SJCRH30 (cell line): ENCODE measurements around the gene TCEANC2. TPM values are rescaled to one million over a fixed set of nuclear protein-coding genes. Genes with fewer than 3 reads are reported as not detected.
"Not testable (repeated sequence)": the region's sequence is repeated elsewhere in the genome, so short reads cannot be mapped to it uniquely, and the experiment has no call there.

Source experiments
- DNase-seq, 2 experiments: peaks; one replicate each; pipeline ENCODE4 v3.0.0-alpha.2; 2015 to 2020
- H3K27ac ChIP-seq: fragments of 250-450 bp; sonication (Bioruptor Pico); 2 replicates; pipeline ENCODE4 v1.5.1; 2020; ENCODE audit warnings: mild to moderate bottlenecking, moderate library complexity
- H3K27me3 ChIP-seq: fragments of 250-450 bp; sonication (Bioruptor Pico); 2 replicates; pipeline ENCODE4 v1.5.1; 2020; ENCODE audit warnings: mild to moderate bottlenecking, moderate library complexity
- H3K36me3 ChIP-seq: fragments of 250-450 bp; sonication (Bioruptor Pico); 2 replicates; pipeline ENCODE4 v1.5.1; 2020; ENCODE audit warnings: mild to moderate bottlenecking, moderate library complexity
- H3K4me1 ChIP-seq: fragments of 250-450 bp; sonication (Bioruptor Pico); 2 replicates; pipeline ENCODE4 v1.5.1; 2020; ENCODE audit warnings: mild to moderate bottlenecking, moderate library complexity
- H3K4me3 ChIP-seq: fragments of 250-450 bp; sonication (Bioruptor Pico); 2 replicates; pipeline ENCODE4 v1.5.1; 2020; ENCODE audit warnings: mild to moderate bottlenecking, moderate library complexity
- H3K9me3 ChIP-seq: fragments of 250-450 bp; sonication (Bioruptor Pico); replicated peaks from 2 replicates; pipeline ENCODE4 v1.5.1; 2020; ENCODE audit warnings: mild to moderate bottlenecking, moderate library complexity
- total RNA-seq: library from RNA; depleted of rRNA; stranded (reverse); fragments of >200 nt; shearing (Covaris generic); gene quantifications from 2 replicates; pipeline ENCODE4 v1.2.3, GENCODE V29; 2014

TCEANC2 gene
- total RNA-seq, 1 experiment from 2014 or later = 6.3 TPM

DNA sequence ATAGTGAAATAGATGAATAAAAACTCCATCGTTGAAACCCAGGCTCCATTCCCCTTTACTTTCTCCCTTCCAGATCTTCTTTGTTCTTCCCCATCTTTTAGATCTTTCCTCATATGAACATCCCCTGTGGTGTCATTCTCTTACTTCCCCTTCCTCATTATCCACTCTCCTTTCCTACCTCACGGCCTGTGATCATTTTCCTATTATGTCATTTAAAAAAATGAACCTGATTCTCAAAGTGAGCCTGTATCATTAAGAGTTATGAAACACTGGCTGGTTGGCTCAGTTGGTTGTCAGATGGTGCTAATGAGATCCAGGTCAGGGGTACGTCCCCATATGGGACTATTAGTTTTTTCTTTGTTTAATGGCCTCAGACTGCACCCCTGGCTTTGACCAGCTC lies 38.3 kb downstream of the TCEANC2 start:
- H3K36me3 ChIP-seq = peaks cover 7% of the 10 kb centered on the region; the same call in 1 of the 2 replicates
- H3K27ac ChIP-seq = no peak overlapping the region
- no peaks in the 10 kb centered on the region for H3K9me3 ChIP-seq
- no peaks in the 10 kb centered on the region for H3K27me3 ChIP-seq
- no peak overlapping the region for H3K4me3 ChIP-seq
- DNase-seq = no peak
- H3K4me1 ChIP-seq = no peaks in the 10 kb centered on the region

DNA sequence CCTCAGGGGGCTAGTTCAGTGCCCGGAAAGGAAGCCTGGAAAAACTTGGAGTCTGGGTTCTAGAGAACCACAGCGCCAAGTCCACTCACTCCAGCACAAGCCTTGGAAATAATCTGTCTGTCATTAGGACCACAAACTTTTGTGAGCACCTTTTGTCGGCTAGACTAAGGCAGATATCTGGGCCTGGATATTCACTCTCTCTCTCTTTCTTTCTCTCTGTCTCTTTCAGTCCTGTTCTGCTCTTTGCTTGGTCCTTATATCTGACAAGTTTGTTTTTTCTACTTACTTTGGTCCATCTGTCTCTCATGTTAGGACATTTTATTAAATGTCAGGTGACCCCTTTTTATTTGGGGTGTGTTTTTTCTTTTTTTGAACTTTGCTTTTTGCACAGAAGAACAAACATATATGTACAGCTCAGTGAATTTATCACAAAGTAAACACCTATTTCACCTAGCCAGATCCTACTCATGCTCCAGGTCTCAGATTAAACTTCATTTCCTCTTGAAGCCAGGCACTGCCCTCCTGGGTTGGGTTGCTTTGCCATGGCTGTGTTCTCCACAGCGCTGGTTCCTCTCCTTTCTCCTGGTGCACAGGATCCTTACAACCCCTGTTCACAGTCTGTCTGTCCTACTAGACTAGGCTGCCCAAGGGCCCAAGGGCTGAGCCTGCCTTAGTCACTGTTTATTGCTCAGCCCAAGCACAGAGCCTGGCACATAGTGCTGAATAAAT lies 40.8 kb downstream of the TCEANC2 start:
- no peaks in the 10 kb centered on the region for H3K27me3 ChIP-seq
- H3K4me3 ChIP-seq = no peak overlapping the region
- no peak overlapping the region for H3K27ac ChIP-seq
- peaks cover 4% of the 10 kb centered on the region; the same call in 1 of the 2 replicates for H3K36me3 ChIP-seq
- DNase-seq = no peak
- H3K4me1 ChIP-seq = no peaks in the 10 kb centered on the region
- H3K9me3 ChIP-seq = no peaks in the 10 kb centered on the region

DNA sequence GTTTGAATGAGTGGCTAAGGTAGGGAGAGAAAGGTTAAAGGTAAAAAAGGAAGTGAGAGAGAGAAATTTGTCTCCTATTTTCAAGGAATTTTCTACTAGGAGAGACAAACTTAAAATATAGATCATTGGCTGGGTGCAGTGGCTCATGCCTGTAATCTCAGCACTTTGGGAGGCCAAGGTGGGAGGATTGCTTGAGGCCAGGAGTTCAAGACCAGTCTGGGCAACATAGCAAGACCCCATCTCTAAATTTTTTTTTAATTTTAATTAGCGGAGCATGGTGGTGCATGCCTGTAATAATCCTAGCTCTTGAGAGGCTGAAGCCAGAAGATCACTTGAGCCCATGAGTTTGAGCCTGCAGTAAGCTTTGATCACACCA lies 41.3 kb downstream of the TCEANC2 start:
- not testable (repeated sequence) for H3K9me3 ChIP-seq, H3K27me3 ChIP-seq, H3K27ac ChIP-seq, H3K4me3 ChIP-seq, H3K4me1 ChIP-seq, DNase-seq, H3K36me3 ChIP-seq

DNA sequence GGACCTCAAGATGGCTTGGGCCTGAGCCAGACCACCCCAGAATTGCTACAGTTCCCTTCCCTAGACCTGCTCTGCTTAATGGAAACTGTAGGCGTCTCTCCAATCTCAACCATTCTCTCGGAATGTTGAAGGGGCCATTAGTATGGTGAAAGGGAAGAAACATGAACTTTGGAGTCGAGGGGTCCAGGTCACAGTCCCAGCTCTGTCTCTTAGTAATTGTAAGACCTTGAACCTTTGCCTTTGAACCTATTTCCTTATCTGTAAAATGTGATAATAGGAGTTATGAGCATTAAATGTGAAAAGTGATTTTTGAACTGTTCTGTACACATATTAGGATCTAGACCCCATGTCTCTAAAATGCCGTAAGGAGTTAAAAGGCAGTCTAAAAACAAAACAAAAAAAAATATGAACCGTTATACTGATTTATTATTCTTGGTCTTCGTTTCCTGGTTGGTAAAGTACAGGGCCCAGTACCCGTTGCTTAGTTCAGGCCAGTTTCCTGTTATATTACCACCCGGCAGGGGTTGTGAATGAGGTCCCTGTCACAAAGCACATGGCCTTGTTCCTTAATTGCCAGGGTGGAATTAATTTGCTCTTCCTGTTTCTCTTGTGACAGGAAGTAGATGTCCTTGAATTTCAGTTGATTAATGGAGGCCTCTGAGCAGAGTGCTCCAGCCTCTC lies 42.3 kb downstream of the TCEANC2 start:
- Histone ChIP-seq H3K36me3 (no peaks in the 10 kb centered on the region), H3K4me1 (no peaks in the 10 kb centered on the region), H3K9me3 (no peaks in the 10 kb centered on the region), H3K27ac (no peak overlapping the region), H3K4me3 (no peak overlapping the region), H3K27me3 (no peaks in the 10 kb centered on the region)
- no peak for DNase-seq

DNA sequence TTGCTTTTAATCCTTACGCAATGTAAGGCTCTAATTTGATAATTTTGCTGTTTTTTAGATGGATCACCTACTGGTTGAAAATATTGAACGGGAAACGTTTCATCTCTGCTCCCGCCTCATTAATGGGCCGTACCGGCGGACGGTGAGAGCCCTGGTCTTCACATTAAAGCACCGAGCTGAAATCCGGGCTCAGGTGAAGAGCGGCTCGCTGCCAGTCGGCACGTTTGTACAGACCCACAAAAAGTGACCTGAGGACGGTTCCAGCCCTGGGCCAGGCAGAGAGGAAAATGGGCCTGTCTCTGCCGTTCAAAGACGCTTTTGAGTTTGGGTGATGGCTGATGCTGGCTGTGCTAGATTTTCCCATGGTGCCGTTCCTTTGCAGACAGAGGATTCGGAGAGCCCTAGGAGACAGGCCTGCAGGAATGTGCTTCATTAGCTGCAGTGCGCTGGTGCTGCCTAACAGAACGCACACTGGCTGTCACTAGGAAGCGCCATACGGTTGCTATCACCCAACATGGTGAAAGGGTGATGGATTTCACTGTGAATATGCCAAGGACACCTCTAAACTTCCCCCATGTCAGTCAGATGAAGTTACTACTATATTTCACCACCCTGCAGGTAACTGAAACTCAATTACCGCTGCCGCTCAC lies 42.9 kb downstream of the TCEANC2 start:
- Histone ChIP-seq H3K36me3 (no peaks in the 10 kb centered on the region), H3K9me3 (no peaks in the 10 kb centered on the region), H3K27me3 (no peaks in the 10 kb centered on the region), H3K4me1 (no peaks in the 10 kb centered on the region), H3K4me3 (no peak overlapping the region), H3K27ac (no peak overlapping the region)
- no peak for DNase-seq

DNA sequence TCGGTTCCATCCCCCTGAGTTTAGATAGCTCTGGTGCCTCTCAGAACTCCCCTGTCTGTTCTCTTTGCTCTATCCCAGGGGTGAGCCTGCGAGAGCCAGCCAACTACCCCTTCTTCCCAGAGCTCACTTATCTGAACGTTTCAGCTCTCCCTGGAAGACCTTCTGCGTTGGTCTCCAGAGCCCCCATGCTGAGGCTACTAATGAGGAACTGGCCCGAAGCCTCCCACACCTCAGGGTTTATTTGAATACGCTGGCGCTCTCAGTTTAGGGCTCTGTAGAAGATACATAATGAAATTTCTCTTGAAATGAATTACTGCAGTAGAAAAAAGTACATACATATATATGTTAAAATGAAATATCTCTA lies 43.5 kb downstream of the TCEANC2 start:
- H3K4me1 ChIP-seq = no peaks in the 10 kb centered on the region
- DNase-seq = no peak
- no peaks in the 10 kb centered on the region for H3K36me3 ChIP-seq
- no peaks in the 10 kb centered on the region for H3K9me3 ChIP-seq
- H3K27ac ChIP-seq = no peak overlapping the region
- H3K27me3 ChIP-seq = no peaks in the 10 kb centered on the region
- H3K4me3 ChIP-seq = no peak overlapping the region

DNA sequence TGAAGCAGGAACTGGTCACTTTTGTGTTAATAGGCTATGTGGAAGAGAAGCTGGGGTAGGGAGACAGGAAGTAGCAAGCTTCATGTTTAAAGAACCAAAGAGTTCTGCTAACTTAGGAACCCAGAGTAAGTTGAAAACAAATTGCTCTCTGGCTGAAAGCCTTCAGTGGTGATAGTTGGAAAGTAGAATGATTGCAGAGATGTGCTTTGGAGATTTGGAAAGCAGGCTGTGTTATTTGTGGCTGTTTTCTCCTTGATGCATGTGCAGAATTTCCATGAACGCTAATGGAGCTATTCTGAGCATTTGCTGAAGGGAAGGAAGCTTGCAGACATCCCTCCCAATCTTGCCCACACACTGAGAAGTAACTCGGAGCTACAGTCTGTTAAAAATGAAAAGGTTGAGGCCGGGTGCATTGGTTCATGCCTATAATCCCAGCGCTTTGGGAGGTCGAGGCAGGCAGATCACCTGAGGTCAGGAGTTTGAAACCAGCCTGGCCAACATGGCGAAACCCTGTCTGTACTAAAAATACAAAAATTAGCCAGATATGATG lies 45.7 kb downstream of the TCEANC2 start:
- Histone ChIP-seq H3K9me3 (no peaks in the 10 kb centered on the region), H3K36me3 (no peaks in the 10 kb centered on the region), H3K27ac (no peak overlapping the region), H3K27me3 (no peaks in the 10 kb centered on the region), H3K4me3 (no peak overlapping the region), H3K4me1 (no peaks in the 10 kb centered on the region)
- no peak for DNase-seq

DNA sequence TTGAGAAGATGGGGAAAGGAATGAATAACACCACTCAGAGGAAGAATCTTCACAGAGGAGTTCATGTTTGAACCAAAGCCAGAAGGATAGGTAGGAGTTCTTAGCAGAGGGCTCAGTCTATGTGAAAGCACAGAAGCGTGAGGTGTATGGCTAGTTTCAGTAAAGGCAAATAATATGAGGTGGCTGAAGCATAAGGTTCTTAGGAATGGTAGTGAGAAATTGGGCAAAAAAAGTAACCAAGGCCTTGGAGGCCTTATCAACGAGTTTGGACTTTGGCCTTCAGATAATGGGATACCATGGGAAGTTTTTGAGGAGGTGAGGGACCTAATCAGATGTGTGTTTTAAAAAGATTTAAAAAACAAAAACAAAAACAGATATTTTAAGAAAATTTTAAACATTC lies 47.1 kb downstream of the TCEANC2 start:
- Histone ChIP-seq H3K27me3 (no peaks in the 10 kb centered on the region), H3K4me3 (no peak overlapping the region), H3K9me3 (no peaks in the 10 kb centered on the region), H3K27ac (no peak overlapping the region), H3K4me1 (peaks cover 3% of the 10 kb centered on the region; the same call in 1 of the 2 replicates), H3K36me3 (no peaks in the 10 kb centered on the region)
- DNase-seq = no peak

DNA sequence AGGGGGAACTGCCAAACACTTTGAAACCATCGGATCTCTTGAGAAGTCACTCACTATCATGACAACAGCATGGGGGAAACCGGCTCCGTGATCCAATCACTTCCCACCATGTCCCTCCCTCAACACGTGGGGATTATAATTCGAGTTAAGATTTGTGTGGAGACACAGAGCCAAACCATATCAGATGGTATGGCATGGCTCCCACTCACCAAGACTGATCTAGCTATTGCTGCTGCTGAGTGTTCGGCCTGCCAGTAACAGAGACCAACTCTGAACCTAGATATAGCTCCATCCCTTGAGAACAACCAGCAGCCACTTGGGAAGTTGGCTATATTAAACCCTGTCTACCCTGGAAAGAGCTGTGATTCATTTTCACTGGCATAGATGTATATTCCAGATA lies 50.0 kb downstream of the TCEANC2 start:
- no peak for DNase-seq
- Histone ChIP-seq H3K4me3 (no peak overlapping the region), H3K4me1 (peaks cover 13% of the 10 kb centered on the region), H3K36me3 (no peaks in the 10 kb centered on the region), H3K9me3 (no peaks in the 10 kb centered on the region), H3K27ac (no peak overlapping the region), H3K27me3 (no peaks in the 10 kb centered on the region)

DNA sequence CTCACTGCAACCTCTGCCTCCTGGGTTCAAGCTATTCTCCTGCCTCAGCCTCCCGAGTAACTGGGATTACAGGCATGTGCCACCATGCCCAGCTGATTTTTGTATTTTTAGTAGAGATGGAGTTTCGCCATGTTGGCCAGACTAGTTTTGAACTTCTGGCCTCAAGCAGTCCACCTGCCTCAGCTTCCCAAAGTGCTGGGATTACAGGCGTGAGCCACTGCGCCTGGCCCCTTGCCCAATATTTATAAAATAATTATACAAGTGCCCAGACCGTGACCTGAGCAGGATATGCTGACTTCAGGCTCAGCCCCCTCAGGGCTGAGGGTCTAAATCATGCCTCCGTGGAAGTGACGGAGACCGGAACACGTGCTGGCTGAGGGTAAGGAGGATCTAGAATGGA lies 51.2 kb downstream of the TCEANC2 start:
- H3K27ac ChIP-seq, H3K36me3 ChIP-seq, H3K4me3 ChIP-seq, DNase-seq, H3K27me3 ChIP-seq, H3K9me3 ChIP-seq: not testable (repeated sequence)
- peaks cover 13% of the 10 kb centered on the region for H3K4me1 ChIP-seq

DNA sequence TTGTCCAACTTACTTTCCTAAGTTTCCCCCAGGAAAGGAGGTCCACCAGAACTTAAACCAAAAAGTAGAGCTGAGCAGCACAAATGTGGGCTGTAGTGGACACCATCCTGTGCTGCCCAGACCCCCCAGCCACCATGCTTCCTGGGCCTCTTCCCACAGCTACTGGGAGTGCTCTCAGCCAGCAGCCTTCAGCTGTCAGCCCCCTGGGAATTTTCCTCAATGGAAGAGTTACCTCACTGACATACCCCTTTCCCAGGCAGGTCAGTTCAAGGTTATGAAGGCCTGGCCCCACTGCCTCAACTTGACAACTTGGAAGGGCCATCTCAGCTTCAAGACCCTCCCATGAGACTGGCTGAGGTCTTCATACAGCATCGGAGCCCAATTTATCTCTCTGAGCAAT lies 51.7 kb downstream of the TCEANC2 start:
- H3K4me1 ChIP-seq = peaks cover 13% of the 10 kb centered on the region
- no peaks in the 10 kb centered on the region for H3K36me3 ChIP-seq
- peak; percentile 15 to 43 for DNase-seq
- no peak overlapping the region for H3K27ac ChIP-seq
- no peak overlapping the region for H3K4me3 ChIP-seq
- H3K27me3 ChIP-seq = no peaks in the 10 kb centered on the region
- H3K9me3 ChIP-seq = no peaks in the 10 kb centered on the region

DNA sequence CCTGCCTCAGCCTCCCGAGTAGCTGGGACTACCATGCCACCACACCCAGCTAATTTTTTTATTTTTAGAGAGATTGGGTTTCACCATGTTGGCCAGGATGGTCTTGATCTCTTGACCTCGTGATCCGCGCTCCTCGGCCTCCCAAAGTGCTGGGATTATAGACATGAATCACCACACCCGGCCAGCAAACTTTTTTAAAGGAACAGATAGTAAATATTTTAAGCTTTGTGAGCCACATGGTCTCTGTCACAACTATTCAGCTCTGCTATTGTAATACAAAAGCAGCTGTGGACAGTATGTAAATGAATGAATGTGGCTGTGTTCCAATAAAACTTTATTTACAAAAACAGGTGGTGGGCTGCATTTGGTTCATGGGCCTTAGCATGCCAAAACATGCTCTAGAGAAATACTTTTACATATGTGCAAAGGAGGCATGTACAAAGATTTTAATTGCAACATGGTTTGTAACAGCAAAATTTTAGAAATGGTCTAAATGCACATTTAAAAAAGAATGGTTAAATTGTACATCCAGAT lies 52.4 kb downstream of the TCEANC2 start:
- H3K27me3 ChIP-seq = no peaks in the 10 kb centered on the region
- peaks cover 13% of the 10 kb centered on the region for H3K4me1 ChIP-seq
- H3K9me3 ChIP-seq = no peaks in the 10 kb centered on the region
- DNase-seq = peak; percentile 33 to 54
- no peak overlapping the region for H3K27ac ChIP-seq
- no peaks in the 10 kb centered on the region for H3K36me3 ChIP-seq
- H3K4me3 ChIP-seq = no peak overlapping the region

DNA sequence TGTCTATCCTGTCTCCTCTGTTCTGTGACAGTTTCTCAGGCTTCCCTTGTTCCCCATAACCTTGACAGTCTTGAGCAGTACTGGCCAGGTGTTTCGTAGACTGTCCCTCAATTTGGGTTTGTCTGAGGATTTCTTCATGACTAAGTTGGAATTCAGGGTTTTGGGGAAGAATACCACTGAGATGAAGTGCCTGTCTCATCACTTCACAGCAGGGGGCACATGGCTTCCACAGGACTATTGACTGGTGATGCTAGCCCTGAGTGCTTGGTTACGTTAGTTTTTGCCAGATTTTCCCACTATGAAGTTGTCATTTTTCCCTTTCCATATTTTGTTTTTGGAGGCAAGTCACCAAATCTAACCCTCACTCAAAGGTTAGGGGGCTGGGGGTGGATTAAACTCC lies 53.7 kb downstream of the TCEANC2 start:
- Histone ChIP-seq H3K27me3 (no peaks in the 10 kb centered on the region), H3K9me3 (no peaks in the 10 kb centered on the region), H3K4me3 (no peak overlapping the region), H3K27ac (no peak overlapping the region), H3K4me1 (peaks cover 13% of the 10 kb centered on the region), H3K36me3 (no peaks in the 10 kb centered on the region)
- peak; percentile 44 to 62 for DNase-seq

DNA sequence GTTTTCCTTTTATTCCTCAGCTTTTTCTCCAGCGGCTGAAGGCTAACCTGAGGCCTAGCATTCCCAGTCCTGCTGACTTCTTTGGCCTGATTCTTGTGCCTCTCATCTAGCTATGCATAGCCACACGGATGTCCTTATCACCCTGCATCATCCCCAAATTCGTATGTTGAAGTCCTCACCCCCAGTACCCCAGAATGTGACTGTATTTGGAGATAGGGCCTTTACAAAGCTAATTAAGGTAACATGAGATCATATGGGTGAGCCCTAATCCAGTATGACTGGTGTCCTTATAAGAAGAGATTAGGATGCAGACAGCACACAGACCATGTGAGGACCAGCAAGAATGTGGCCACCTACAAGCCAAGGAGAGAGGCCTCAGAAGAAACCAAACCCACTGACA lies 54.7 kb downstream of the TCEANC2 start:
- Histone ChIP-seq H3K4me1 (peaks cover 13% of the 10 kb centered on the region), H3K27ac (no peak overlapping the region), H3K9me3 (no peaks in the 10 kb centered on the region), H3K4me3 (no peak overlapping the region), H3K36me3 (no peaks in the 10 kb centered on the region), H3K27me3 (no peaks in the 10 kb centered on the region)
- DNase-seq = no peak
